ENCODE results near the gene PDGFRB. TPM values are rescaled to one million over a fixed set of nuclear protein-coding genes. Genes with fewer than 3 reads are reported as not detected.

PDGFRB gene
- total RNA-seq, 1 experiment from 2014 or later = 0.66 TPM

DNA sequence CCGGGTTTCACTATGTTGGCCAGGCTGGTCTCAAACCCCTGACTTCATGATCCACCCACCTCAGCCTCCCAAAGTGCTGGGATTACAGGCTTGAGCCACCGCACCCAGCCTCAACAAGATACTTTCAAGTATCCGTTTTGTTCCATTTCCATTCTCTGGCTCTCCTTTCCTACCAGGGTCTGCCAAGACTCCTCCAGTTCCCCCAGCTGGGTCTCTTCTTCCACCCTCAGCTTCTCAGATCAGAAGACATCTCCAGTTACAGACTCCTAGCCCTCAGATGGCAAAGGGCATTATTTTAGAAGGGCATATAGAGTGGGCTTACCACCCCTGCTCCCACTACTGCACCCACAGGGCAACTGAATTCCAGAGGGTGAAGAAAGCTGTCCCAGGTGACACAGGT is 1.5 kb upstream of the PDGFRB start:
- no peak overlapping the region for H2AFZ ChIP-seq (ENCODE audit: low read length)
- peaks cover 4% of the 10 kb centered on the region; the same call in 1 of the 2 replicates for H3K4me1 ChIP-seq (ENCODE audit: insufficient read depth, low read length)
- H3K4me3 ChIP-seq (ENCODE audit: low read length) = no peak overlapping the region
- intact Hi-C loops (cut with micrococcal nuclease) = no loop called here
- no peaks in the 10 kb centered on the region for H3K27me3 ChIP-seq (ENCODE audit: low read length)
- H4K20me1 ChIP-seq (ENCODE audit: low read length) = no peaks in the 10 kb centered on the region
- H3K4me2 ChIP-seq (ENCODE audit: low read length) = no peak overlapping the region
- POLR2A ChIA-PET (ENCODE audit: unreplicated experiment) = no interaction called here
- H3K27ac ChIP-seq (ENCODE audit: low read length) = no peak overlapping the region
- H3K36me3 ChIP-seq (ENCODE audit: low read depth, low read length) = no peaks in the 10 kb centered on the region
- H3F3A ChIP-seq (ENCODE audit: low read length, unreplicated experiment) = no peaks in the 10 kb centered on the region
- no peaks in the 10 kb centered on the region for H3K9me3 ChIP-seq (ENCODE audit: low read length)
- no peaks in the 10 kb centered on the region for H3K9me2 ChIP-seq (replicated peaks; ENCODE audit: low read length)
- no peak overlapping the region for H3K9ac ChIP-seq (ENCODE audit: low read length)
- H3K79me2 ChIP-seq (ENCODE audit: low read length) = no peaks in the 10 kb centered on the region
- no TSS peak for BruUV-seq (replicated peaks)
- CTCF ChIA-PET = no interaction called here
- DNase-seq = no peak
- ATAC-seq = no peak
- TF ChIP-seq EZH2phosphoT487 (IDR thresholded peaks at IDR 0.05; ENCODE audit: borderline replicate concordance, low read length) = no peak
- no peak for TF ChIP-seq EZH2 (IDR thresholded peaks at IDR 0.05; ENCODE audit: low read length, unreplicated experiment)
- TF ChIP-seq, protein P1, sequence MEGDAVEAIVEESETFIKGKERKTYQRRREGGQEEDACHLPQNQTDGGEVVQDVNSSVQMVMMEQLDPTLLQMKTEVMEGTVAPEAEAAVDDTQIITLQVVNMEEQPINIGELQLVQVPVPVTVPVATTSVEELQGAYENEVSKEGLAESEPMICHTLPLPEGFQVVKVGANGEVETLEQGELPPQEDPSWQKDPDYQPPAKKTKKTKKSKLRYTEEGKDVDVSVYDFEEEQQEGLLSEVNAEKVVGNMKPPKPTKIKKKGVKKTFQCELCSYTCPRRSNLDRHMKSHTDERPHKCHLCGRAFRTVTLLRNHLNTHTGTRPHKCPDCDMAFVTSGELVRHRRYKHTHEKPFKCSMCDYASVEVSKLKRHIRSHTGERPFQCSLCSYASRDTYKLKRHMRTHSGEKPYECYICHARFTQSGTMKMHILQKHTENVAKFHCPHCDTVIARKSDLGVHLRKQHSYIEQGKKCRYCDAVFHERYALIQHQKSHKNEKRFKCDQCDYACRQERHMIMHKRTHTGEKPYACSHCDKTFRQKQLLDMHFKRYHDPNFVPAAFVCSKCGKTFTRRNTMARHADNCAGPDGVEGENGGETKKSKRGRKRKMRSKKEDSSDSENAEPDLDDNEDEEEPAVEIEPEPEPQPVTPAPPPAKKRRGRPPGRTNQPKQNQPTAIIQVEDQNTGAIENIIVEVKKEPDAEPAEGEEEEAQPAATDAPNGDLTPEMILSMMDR (conservative IDR thresholded peaks at IDR 0.05; ENCODE audit: low read depth, low read length) = no peak

DNA sequence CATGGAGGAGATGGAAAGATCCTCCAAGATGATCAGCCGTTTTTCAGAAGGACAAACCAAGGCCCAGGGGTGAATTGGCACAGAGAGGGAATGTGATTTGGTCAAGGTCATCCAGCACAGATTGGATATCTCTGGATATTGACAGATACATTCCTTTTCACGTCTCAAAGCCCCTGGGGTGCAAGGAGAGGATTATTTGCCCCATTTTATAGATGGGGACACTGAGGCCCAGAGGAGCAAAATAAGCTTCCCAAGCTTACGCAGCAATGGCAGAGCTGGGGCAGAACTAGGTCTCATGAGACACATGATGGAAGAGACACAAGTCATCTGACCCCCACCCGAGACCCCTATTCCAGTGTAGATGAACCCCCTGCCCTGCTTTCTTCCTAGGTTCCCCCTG is 895 bp upstream of the PDGFRB start:
- intact Hi-C loops (cut with micrococcal nuclease) = no loop called here
- H3K27ac ChIP-seq (ENCODE audit: low read length) = no peak overlapping the region

DNA sequence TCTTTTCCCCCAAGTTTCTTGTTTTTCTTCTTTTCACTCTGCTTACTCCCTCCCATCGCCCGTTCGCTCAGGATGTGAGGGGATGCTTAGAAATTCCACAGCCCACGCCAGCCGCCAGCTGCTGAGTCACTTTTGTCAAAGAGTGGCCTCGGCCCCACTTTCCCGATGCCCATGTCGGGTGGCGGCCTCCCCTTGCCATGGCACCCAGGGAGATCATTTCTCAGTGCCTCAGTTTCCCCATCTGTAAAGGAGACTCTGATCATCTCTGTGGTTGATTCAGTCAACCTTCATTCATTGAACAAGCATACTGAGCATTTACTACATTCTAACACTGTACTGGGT is 353 bp upstream of the PDGFRB start:
- ATAC-seq (no peak), DNase-seq (no peak)
- H3K79me2 ChIP-seq (ENCODE audit: low read length) = no peaks in the 10 kb centered on the region
- POLR2A ChIA-PET (ENCODE audit: unreplicated experiment) = no interaction called here
- H3K4me2 ChIP-seq (ENCODE audit: low read length) = no peak overlapping the region
- no peak overlapping the region for H2AFZ ChIP-seq (ENCODE audit: low read length)
- intact Hi-C loops (cut with micrococcal nuclease) = no loop called here
- CTCF ChIA-PET = no interaction called here
- TF ChIP-seq EZH2 (IDR thresholded peaks at IDR 0.05; ENCODE audit: low read length, unreplicated experiment) (no peak), EZH2phosphoT487 (IDR thresholded peaks at IDR 0.05; ENCODE audit: borderline replicate concordance, low read length) (no peak)
- TF ChIP-seq, protein P1 (conservative IDR thresholded peaks at IDR 0.05; ENCODE audit: low read depth, low read length) = no peak
- no peaks in the 10 kb centered on the region for H3F3A ChIP-seq (ENCODE audit: low read length, unreplicated experiment)
- H3K9me3 ChIP-seq (ENCODE audit: low read length) = no peaks in the 10 kb centered on the region
- no TSS peak for BruUV-seq (replicated peaks)
- no peak overlapping the region for H3K4me3 ChIP-seq (ENCODE audit: low read length)
- H3K4me1 ChIP-seq (ENCODE audit: insufficient read depth, low read length) = no peaks in the 10 kb centered on the region
- no peaks in the 10 kb centered on the region for H3K9me2 ChIP-seq (replicated peaks; ENCODE audit: low read length)
- H3K36me3 ChIP-seq (ENCODE audit: low read depth, low read length) = no peaks in the 10 kb centered on the region
- no peak overlapping the region for H3K27ac ChIP-seq (ENCODE audit: low read length)
- no peaks in the 10 kb centered on the region for H4K20me1 ChIP-seq (ENCODE audit: low read length)
- H3K9ac ChIP-seq (ENCODE audit: low read length) = no peak overlapping the region
- H3K27me3 ChIP-seq (ENCODE audit: low read length) = no peaks in the 10 kb centered on the region

More for the DNA sequence above, 895 bp upstream of the PDGFRB start:
- Histone ChIP-seq H3K79me2 (ENCODE audit: low read length) (no peaks in the 10 kb centered on the region), H3K9me3 (ENCODE audit: low read length) (no peaks in the 10 kb centered on the region), H4K20me1 (ENCODE audit: low read length) (no peaks in the 10 kb centered on the region), H3K36me3 (ENCODE audit: low read depth, low read length) (no peaks in the 10 kb centered on the region), H3K4me3 (ENCODE audit: low read length) (no peak overlapping the region), H3F3A (ENCODE audit: low read length, unreplicated experiment) (no peaks in the 10 kb centered on the region), H3K27me3 (ENCODE audit: low read length) (no peaks in the 10 kb centered on the region), H2AFZ (ENCODE audit: low read length) (no peak overlapping the region), H3K4me1 (ENCODE audit: insufficient read depth, low read length) (no peaks in the 10 kb centered on the region), H3K9me2 (replicated peaks; ENCODE audit: low read length) (no peaks in the 10 kb centered on the region), H3K9ac (ENCODE audit: low read length) (no peak overlapping the region), H3K4me2 (ENCODE audit: low read length) (no peak overlapping the region)
- POLR2A ChIA-PET (ENCODE audit: unreplicated experiment) = no interaction called here
- no peak for DNase-seq
- ATAC-seq = no peak
- no peak for TF ChIP-seq EZH2 (IDR thresholded peaks at IDR 0.05; ENCODE audit: low read length, unreplicated experiment)
- TF ChIP-seq, protein P1 (conservative IDR thresholded peaks at IDR 0.05; ENCODE audit: low read depth, low read length) = no peak
- no peak for TF ChIP-seq EZH2phosphoT487 (IDR thresholded peaks at IDR 0.05; ENCODE audit: borderline replicate concordance, low read length)
- CTCF ChIA-PET = no interaction called here
- BruUV-seq (replicated peaks) = no TSS peak
